A549 (cell line): ENCODE results near the gene ADAMTSL5. TPM values are rescaled to one million over a fixed set of nuclear protein-coding genes. Genes with fewer than 3 reads are reported as not detected.

ENCODE experiments used
- ATAC-seq, 2 experiments: fragments of 200-7000 bp in 1 of 2; fragments of >200 bp in 1 of 2; cut with Nextera tagmentation in 1 of 2; cut with Tn5 transposase in 1 of 2; 3 replicates each; pipeline versions ENCODE4 v1.8.0 to v1.9.1; 2018 to 2020; ENCODE audit warnings: mild to moderate bottlenecking in 1 of 2, moderate library complexity in 1 of 2
- CTCF ChIA-PET: fragments of 300-600 bp; sonication (Branson Sonifier 250); formaldehyde crosslinking; extraction: SDS; loops from one replicate; lab custom pipeline; 2021; ENCODE audit warnings: antibody characterized with exemption, inconsistent platforms; lab: Yijun Ruan, JAX
- POLR2A ChIA-PET: fragments of 350-600 bp; formaldehyde crosslinking; extraction: SDS; loops from one replicate; lab custom pipeline; 2021; ENCODE audit warnings: antibody characterized with exemption, inconsistent platforms; lab: Yijun Ruan, JAX
- DNase-seq, 2 experiments: peaks; one replicate each; pipeline versions ENCODE4 v3.0.0 to v3.0.0-alpha.2; 2011 to 2016; ENCODE audit warnings: low read depth in 1 of 2, low spot score in 1 of 2
- FAIRE-seq: peaks from 2 replicates; lab custom pipeline; 2011; peaks lifted over from hg19 to GRCh38; lab: Jason Lieb, UNC
- H3K27ac ChIP-seq, 2 experiments: fragments of >200 bp; sonication (Bioruptor Twin); formaldehyde crosslinking; 3 replicates each; pipeline ENCODE4 v1.5.1; 2016 to 2017
- H3K4me1 ChIP-seq: fragments of >200 bp; sonication (Bioruptor Twin); formaldehyde crosslinking; 3 replicates; pipeline ENCODE4 v1.6.1; 2016
- H3K4me2 ChIP-seq: fragments of >200 bp; sonication (Bioruptor Twin); formaldehyde crosslinking; 3 replicates; pipeline ENCODE4 v1.6.1; 2016
- H3K4me3 ChIP-seq: fragments of >200 bp; sonication (Bioruptor Twin); formaldehyde crosslinking; 3 replicates; pipeline ENCODE4 v1.5.1; 2016
- H3K9me3 ChIP-seq: fragments of >200 bp; sonication (Bioruptor Twin); formaldehyde crosslinking; 3 replicates; pipeline ENCODE4 v1.6.1; 2016
- BHLHE40 ChIP-seq: IDR thresholded peaks from 2 replicates; pipeline ENCODE4 v1.6.1; 2012; ENCODE audit warnings: low read depth, low read length, inconsistent platforms
- EHMT2 ChIP-seq: fragments of 200-600 bp; sonication (generic); IDR thresholded peaks from 2 replicates; pipeline ENCODE4 v1.6.1; 2016; ENCODE audit warnings: antibody characterized with exemption, low read depth, mild to moderate bottlenecking, moderate library complexity
- EP300 ChIP-seq, 2 experiments: fragments of >200 bp; sonication (Bioruptor Twin); formaldehyde crosslinking; IDR thresholded peaks; 2 replicates in 1 of 2; 3 replicates in 1 of 2; pipeline ENCODE4 v1.6.1; 2016 to 2017
- ESRRA ChIP-seq: fragments of 150-350 bp; IDR thresholded peaks from 2 replicates; pipeline ENCODE4 v1.6.1; 2014; ENCODE audit warnings: mild to moderate bottlenecking, low read length, borderline replicate concordance
- FOSL2 ChIP-seq, 2 experiments: fragments of 450-650 bp in 1 of 2; fragments of >200 bp in 1 of 2; sonication (Bioruptor Twin) in 1 of 2; formaldehyde crosslinking; IDR thresholded peaks; 2 replicates each; pipeline versions ENCODE4 v1.5.0 to v1.6.1; 2016 to 2020; ENCODE audit warnings: mild to moderate bottlenecking in 1 of 2, moderate library complexity in 1 of 2
- GATA3 ChIP-seq: IDR thresholded peaks from 2 replicates; pipeline ENCODE4 v1.6.1; 2012; ENCODE audit warnings: borderline replicate concordance
- HDAC2 ChIP-seq: fragments of 200-600 bp; sonication (generic); IDR thresholded peaks from 2 replicates; pipeline ENCODE4 v1.6.1; 2016
- HOXA7 ChIP-seq: fragments of 250-450 bp; sonication (Bioruptor Pico); IDR thresholded peaks from 2 replicates; pipeline ENCODE4 v1.5.0; 2020; ENCODE audit warnings: mild to moderate bottlenecking, moderate library complexity
- HOXB13 ChIP-seq: fragments of 250-450 bp; sonication (Bioruptor Pico); IDR thresholded peaks from 2 replicates; pipeline ENCODE4 v1.5.0; 2020; ENCODE audit warnings: low read depth, mild to moderate bottlenecking, moderate library complexity
- HOXB5 ChIP-seq: fragments of 250-450 bp; sonication (Bioruptor Pico); IDR thresholded peaks from 2 replicates; pipeline ENCODE4 v1.5.0; 2020; ENCODE audit warnings: mild to moderate bottlenecking, moderate library complexity
- JUN ChIP-seq, 2 experiments: fragments of >200 bp; sonication (Bioruptor Twin); formaldehyde crosslinking; IDR thresholded peaks; 2 replicates in 1 of 2; 3 replicates in 1 of 2; pipeline ENCODE4 v1.6.1; 2016 to 2017
- KDM1A ChIP-seq: fragments of 200-600 bp; sonication (generic); IDR thresholded peaks from 2 replicates; pipeline ENCODE4 v1.6.1; 2016; ENCODE audit warnings: low read depth, mild to moderate bottlenecking
- POLR2A ChIP-seq: IDR thresholded peaks from 2 replicates; pipeline ENCODE4 v1.6.1; 2012; ENCODE audit warnings: mild to moderate bottlenecking, low read length
- RAD21 ChIP-seq, 2 experiments: fragments of >200 bp in 1 of 2; sonication (Bioruptor Twin) in 1 of 2; formaldehyde crosslinking in 1 of 2; IDR thresholded peaks in 1 of 2; conservative IDR thresholded peaks in 1 of 2; 2 replicates in 1 of 2; 3 replicates in 1 of 2; pipeline ENCODE4 v1.6.1; 2012 to 2018; ENCODE audit warnings: inconsistent platforms in 1 of 2
- RCOR1 ChIP-seq: fragments of 150-350 bp; IDR thresholded peaks from 2 replicates; pipeline ENCODE4 v1.6.1; 2014; ENCODE audit warnings: antibody characterized with exemption, low read length, low read depth
- ZC3H11A ChIP-seq: fragments of 450-650 bp; IDR thresholded peaks from 2 replicates; pipeline ENCODE4 v1.6.1; 2014; ENCODE audit warnings: antibody characterized with exemption, mild to moderate bottlenecking
- ZFP36 ChIP-seq: fragments of 450-650 bp; IDR thresholded peaks from 2 replicates; pipeline ENCODE4 v1.6.1; 2014; ENCODE audit warnings: borderline replicate concordance; ENCODE audit not compliant: partially characterized antibody
- ZSCAN20 ChIP-seq: fragments of 250-450 bp; sonication (Bioruptor Pico); IDR thresholded peaks from 2 replicates; pipeline ENCODE4 v1.8.0; 2022; ENCODE audit warnings: mild to moderate bottlenecking, moderate library complexity
- WGBS: methylation state at CpG from one replicate; pipeline ENCODE4 v1.1.6; 2017; ENCODE audit errors: missing lambda C conversion rate; 5-methylcytosine and 5-hydroxymethylcytosine counted together
- polyA plus RNA-seq, 4 experiments: library from polyadenylated mRNA; depleted of rRNA in 3 of 4; stranded (reverse); fragments of >200 nt; fragmentation: RNase III in 1 of 4; extraction: RNeasy Plus Mini Kit Qiagen cat#74134 plus additional on column Dnase treatment in 1 of 4; gene quantifications; 2 replicates in 3 of 4; 3 replicates in 1 of 4; pipeline ENCODE4 v1.2.3, GENCODE V29; 2011 to 2017
- TF ChIP-seq, protein P1 (sequence below): IDR thresholded peaks from 2 replicates; pipeline ENCODE4 v1.6.1; 2012; ENCODE audit warnings: low read depth, borderline replicate concordance
- TF ChIP-seq, protein P2 (sequence below): IDR thresholded peaks from 2 replicates; pipeline ENCODE4 v1.6.1; 2012
- TF ChIP-seq, protein P3 (sequence below): fragments of >200 bp; sonication (Bioruptor Twin); formaldehyde crosslinking; IDR thresholded peaks from 3 replicates; pipeline ENCODE4 v1.5.1; 2016
- TF ChIP-seq, protein P4 (sequence below): fragments of >200 bp; sonication (Bioruptor Twin); formaldehyde crosslinking; IDR thresholded peaks from 3 replicates; pipeline ENCODE4 v1.6.1; 2016
- TF ChIP-seq, protein P5 (sequence below): fragments of 150-350 bp; IDR thresholded peaks from 2 replicates; pipeline ENCODE4 v1.6.1; 2014; ENCODE audit warnings: low read depth, mild to moderate bottlenecking, low read length
- TF ChIP-seq, protein P6 (sequence below): fragments of 450-650 bp; IDR thresholded peaks from 2 replicates; pipeline ENCODE4 v1.6.1; 2014; ENCODE audit warnings: antibody characterized with exemption
- TF ChIP-seq, protein P7 (sequence below): fragments of 250-450 bp; sonication (Bioruptor Pico); IDR thresholded peaks from 2 replicates; pipeline ENCODE4 v1.5.0; 2020; ENCODE audit warnings: low read depth, mild to moderate bottlenecking, moderate library complexity

ADAMTSL5 gene
- polyA plus RNA-seq, 2 of the 4 experiments (the other 2 are of a cell fraction), result 1.4 to 3.0 TPM

DNA sequence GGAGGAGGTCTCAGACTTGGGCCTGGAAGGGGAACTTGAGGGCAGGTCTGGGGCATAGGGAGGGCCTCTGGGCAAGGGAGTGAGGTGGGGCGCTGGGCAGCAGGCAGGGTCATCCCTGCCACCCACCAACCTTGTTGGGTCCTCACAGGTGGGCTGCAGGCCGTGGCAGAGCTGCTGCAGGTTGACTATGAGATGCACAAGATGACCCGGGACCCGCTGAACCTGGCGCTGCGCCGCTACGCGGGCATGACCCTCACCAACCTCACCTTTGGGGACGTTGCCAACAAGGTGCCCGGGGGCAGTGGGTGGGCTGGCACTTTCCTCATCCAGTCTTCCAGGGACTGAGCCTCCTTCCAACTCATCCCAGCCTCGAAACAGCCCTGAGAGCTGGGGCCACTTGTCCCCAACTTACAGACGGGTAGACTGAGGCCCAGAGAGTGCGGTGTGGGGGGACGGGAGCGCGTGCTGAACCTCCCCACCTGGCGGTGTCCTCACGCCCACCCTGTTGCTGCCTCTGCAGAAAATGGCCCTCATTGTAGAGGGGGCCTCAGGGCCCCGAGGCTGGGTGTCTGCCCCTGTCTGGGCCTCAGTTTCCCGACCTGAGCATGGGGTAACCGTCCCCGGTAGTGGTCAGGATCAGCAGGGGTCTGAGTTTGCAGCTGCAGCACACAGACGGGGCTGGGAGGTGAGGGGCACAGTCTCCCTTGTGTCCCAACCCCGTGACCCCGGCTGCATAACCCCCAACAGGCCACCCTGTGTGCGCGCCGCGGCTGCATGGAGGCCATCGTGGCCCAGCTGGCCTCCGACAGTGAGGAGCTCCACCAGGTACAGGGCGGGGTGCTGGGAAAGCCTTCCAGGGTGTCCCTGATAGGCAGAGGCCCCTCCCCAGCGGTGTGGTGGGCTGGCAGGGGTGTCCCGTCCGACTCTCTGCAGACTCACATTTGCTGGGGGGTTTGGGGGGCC lies 52.5 kb downstream of the ADAMTSL5 start (continued):
- TF ChIP-seq, protein P1, sequence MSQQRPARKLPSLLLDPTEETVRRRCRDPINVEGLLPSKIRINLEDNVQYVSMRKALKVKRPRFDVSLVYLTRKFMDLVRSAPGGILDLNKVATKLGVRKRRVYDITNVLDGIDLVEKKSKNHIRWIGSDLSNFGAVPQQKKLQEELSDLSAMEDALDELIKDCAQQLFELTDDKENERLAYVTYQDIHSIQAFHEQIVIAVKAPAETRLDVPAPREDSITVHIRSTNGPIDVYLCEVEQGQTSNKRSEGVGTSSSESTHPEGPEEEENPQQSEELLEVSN, result no peak
- TF ChIP-seq, protein P2, sequence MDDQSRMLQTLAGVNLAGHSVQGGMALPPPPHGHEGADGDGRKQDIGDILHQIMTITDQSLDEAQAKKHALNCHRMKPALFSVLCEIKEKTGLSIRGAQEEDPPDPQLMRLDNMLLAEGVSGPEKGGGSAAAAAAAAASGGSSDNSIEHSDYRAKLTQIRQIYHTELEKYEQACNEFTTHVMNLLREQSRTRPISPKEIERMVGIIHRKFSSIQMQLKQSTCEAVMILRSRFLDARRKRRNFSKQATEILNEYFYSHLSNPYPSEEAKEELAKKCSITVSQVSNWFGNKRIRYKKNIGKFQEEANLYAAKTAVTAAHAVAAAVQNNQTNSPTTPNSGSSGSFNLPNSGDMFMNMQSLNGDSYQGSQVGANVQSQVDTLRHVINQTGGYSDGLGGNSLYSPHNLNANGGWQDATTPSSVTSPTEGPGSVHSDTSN, result no peak
- TF ChIP-seq, protein P3, sequence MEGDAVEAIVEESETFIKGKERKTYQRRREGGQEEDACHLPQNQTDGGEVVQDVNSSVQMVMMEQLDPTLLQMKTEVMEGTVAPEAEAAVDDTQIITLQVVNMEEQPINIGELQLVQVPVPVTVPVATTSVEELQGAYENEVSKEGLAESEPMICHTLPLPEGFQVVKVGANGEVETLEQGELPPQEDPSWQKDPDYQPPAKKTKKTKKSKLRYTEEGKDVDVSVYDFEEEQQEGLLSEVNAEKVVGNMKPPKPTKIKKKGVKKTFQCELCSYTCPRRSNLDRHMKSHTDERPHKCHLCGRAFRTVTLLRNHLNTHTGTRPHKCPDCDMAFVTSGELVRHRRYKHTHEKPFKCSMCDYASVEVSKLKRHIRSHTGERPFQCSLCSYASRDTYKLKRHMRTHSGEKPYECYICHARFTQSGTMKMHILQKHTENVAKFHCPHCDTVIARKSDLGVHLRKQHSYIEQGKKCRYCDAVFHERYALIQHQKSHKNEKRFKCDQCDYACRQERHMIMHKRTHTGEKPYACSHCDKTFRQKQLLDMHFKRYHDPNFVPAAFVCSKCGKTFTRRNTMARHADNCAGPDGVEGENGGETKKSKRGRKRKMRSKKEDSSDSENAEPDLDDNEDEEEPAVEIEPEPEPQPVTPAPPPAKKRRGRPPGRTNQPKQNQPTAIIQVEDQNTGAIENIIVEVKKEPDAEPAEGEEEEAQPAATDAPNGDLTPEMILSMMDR, result no peak

DNA sequence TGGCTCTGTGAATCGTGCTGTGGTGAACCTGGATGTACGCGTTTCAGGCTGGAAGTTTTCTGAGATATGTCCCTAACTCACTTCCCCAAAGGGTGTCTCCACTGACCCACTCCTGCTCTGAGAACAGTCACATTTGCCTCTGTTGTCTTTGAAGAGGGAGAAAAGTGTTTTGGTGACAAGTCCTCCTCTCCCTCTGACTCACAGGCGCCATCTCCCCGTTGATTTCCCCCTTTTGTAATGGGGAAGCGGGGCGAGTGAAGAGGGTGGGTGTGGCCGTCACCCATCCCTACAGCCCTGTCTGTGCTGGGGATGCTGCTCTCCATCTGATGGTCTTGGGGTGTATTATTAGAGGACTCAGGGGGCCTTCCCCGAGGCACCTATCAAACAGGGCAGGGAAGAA lies 53.3 kb downstream of the ADAMTSL5 start:
- DNase-seq (no peak), ATAC-seq (no peak)
- peaks cover 6% of the 10 kb centered on the region; the same call in 1 of the 3 replicates for H3K4me1 ChIP-seq
- no peak overlapping the region for H3K27ac ChIP-seq
- ChIA-PET CTCF (interaction anchor here (0.6 to 2.7 kb wide), 2 partner anchors 15 to 393 kb away, joined by 3 to 14 read pairs; no protein-coding TSS in a partner anchor), POLR2A (no interaction called here)
- TF ChIP-seq HOXB5, result no peak
- TF ChIP-seq FOSL2 (IDR thresholded peaks at IDR 0.05), result no peak
- TF ChIP-seq FOSL2 (CRISPR knock-in tag; IDR thresholded peaks at IDR 0.05), result no peak
- TF ChIP-seq KDM1A, result no peak
- no peak for TF ChIP-seq RAD21 (conservative IDR thresholded peaks at IDR 0.05 in 1 of 2, IDR thresholded peaks at IDR 0.05 in 1 of 2)
- TF ChIP-seq, protein P4, sequence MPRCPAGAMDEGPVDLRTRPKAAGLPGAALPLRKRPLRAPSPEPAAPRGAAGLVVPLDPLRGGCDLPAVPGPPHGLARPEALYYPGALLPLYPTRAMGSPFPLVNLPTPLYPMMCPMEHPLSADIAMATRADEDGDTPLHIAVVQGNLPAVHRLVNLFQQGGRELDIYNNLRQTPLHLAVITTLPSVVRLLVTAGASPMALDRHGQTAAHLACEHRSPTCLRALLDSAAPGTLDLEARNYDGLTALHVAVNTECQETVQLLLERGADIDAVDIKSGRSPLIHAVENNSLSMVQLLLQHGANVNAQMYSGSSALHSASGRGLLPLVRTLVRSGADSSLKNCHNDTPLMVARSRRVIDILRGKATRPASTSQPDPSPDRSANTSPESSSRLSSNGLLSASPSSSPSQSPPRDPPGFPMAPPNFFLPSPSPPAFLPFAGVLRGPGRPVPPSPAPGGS, result no peak
- TF ChIP-seq JUN (IDR thresholded peaks at IDR 0.05), result no peak
- TF ChIP-seq ZFP36, result no peak
- TF ChIP-seq HOXA7 (CRISPR knock-in tag), result no peak
- TF ChIP-seq, all 56 proteins: peak for 0
- WGBS, result 78% methylated on average over 9 of the region's 9 CpGs
- no peak overlapping the region for H3K4me2 ChIP-seq
- no peaks in the 10 kb centered on the region for H3K9me3 ChIP-seq
- FAIRE-seq, result no peak
- H3K4me3 ChIP-seq, result no peak overlapping the region

DNA sequence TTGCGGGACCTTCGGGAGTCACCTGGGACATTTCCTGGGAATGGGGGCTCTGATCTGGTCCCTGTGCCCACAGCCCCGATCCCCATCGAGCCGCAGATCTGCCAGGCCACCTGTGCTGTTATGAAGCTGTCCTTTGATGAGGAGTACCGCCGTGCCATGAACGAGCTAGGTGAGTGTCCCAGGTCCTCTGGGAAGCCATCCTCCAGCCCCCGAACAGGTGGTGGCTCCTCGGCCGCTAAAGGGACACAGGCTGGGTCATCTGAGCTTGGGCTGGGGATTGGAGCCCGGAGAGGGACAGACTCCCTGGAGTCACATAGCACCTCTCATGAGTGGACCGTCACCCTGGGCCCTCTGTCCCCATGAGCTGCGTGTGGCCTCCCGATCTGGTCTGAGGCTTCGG lies 54.9 kb downstream of the ADAMTSL5 start:
- Histone ChIP-seq H3K4me3 (no peak overlapping the region), H3K4me2 (no peak overlapping the region), H3K9me3 (no peaks in the 10 kb centered on the region), H3K4me1 (peaks cover 10% of the 10 kb centered on the region; the same call in 2 of the 3 replicates), H3K27ac (no peak overlapping the region)
- DNase-seq (no peak), FAIRE-seq (no peak), ATAC-seq (no peak)
- POLR2A ChIA-PET, result no interaction called here
- CTCF ChIA-PET, result interaction anchor here (1.9 to 2.7 kb wide), 3 partner anchors 8 to 13 kb away, joined by 6 to 14 read pairs (median 11); no protein-coding TSS in a partner anchor
- 89% methylated on average over 5 of the region's 16 CpGs for WGBS
- TF ChIP-seq EHMT2, result no peak
- no peak for TF ChIP-seq RCOR1
- TF ChIP-seq GATA3, result no peak
- no peak for TF ChIP-seq FOSL2 (IDR thresholded peaks at IDR 0.05)
- TF ChIP-seq FOSL2 (CRISPR knock-in tag; IDR thresholded peaks at IDR 0.05), result no peak
- TF ChIP-seq ESRRA, result no peak
- TF ChIP-seq, protein P5, sequence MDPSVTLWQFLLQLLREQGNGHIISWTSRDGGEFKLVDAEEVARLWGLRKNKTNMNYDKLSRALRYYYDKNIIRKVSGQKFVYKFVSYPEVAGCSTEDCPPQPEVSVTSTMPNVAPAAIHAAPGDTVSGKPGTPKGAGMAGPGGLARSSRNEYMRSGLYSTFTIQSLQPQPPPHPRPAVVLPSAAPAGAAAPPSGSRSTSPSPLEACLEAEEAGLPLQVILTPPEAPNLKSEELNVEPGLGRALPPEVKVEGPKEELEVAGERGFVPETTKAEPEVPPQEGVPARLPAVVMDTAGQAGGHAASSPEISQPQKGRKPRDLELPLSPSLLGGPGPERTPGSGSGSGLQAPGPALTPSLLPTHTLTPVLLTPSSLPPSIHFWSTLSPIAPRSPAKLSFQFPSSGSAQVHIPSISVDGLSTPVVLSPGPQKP, result no peak
- no peak for TF ChIP-seq HOXB5
- TF ChIP-seq EP300 (IDR thresholded peaks at IDR 0.05), result no peak
- TF ChIP-seq, protein P6, sequence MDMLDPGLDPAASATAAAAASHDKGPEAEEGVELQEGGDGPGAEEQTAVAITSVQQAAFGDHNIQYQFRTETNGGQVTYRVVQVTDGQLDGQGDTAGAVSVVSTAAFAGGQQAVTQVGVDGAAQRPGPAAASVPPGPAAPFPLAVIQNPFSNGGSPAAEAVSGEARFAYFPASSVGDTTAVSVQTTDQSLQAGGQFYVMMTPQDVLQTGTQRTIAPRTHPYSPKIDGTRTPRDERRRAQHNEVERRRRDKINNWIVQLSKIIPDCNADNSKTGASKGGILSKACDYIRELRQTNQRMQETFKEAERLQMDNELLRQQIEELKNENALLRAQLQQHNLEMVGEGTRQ, result no peak
- no peak for TF ChIP-seq HDAC2
- TF ChIP-seq POLR2A, result no peak
- TF ChIP-seq, protein P7, sequence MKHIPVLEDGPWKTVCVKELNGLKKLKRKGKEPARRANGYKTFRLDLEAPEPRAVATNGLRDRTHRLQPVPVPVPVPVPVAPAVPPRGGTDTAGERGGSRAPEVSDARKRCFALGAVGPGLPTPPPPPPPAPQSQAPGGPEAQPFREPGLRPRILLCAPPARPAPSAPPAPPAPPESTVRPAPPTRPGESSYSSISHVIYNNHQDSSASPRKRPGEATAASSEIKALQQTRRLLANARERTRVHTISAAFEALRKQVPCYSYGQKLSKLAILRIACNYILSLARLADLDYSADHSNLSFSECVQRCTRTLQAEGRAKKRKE (CRISPR knock-in tag), result no peak
- TF ChIP-seq ZC3H11A, result no peak
- no peak for TF ChIP-seq ZFP36
- TF ChIP-seq BHLHE40, result no peak
- TF ChIP-seq HOXB13 (CRISPR knock-in tag), result no peak
- TF ChIP-seq ZSCAN20 (CRISPR knock-in tag), result no peak
